ENCODE results near the gene IFI30.
A peak's percentile ranks its signal among the peaks of the same experiment; 100 is the strongest.

Gene IFI30

GRCh38 chr19:18171605-18172327 is 1.8 kb upstream of the IFI30 start:
- no peak for DNase-seq (ENCODE audit: low spot score)

- DNase-seq (ENCODE audit: low spot score): no peak
Observed at GRCh38 chr19:18172331-18173053, 1.1 kb upstream of the IFI30 start.

- DNase-seq (ENCODE audit: low spot score): no peak
Observed at GRCh38 chr19:18173054-18173571, 500 bp upstream of the IFI30 start.

GRCh38 chr19:18174983-18175382 is 1.4 kb downstream of the IFI30 start:
- no peak for DNase-seq (ENCODE audit: low spot score)

GRCh38 chr19:18176367-18177310 is 3.0 kb downstream of the IFI30 start:
- DNase-seq (ENCODE audit: low spot score): no peak

- no peak for DNase-seq (ENCODE audit: low spot score)
Observed at GRCh38 chr19:18179957-18180356, 6.3 kb downstream of the IFI30 start.

- no peak for DNase-seq (ENCODE audit: low spot score)
Observed at GRCh38 chr19:18183529-18183928, 9.9 kb downstream of the IFI30 start.

GRCh38 chr19:18185538-18185937 is 11.9 kb downstream of the IFI30 start:
- DNase-seq (ENCODE audit: low spot score): no peak

GRCh38 chr19:18190278-18190677 is 16.7 kb downstream of the IFI30 start:
- DNase-seq (ENCODE audit: low spot score): no peak

- DNase-seq (ENCODE audit: low spot score): no peak
Observed at GRCh38 chr19:18191640-18192062, 18.0 kb downstream of the IFI30 start.

- peak; percentile 100 for DNase-seq (ENCODE audit: low spot score)
Observed at GRCh38 chr19:18192673-18193387, 19.2 kb downstream of the IFI30 start, which contains the start of gene MPV17L2. Gene MPV17L2, plus strand, starts transcription at chr19:18193218. Its CDS starts 64 bp downstream, at chr19:18193282.

GRCh38 chr19:18193388-18194180 is 20.0 kb downstream of the IFI30 start:
- no peak for DNase-seq (ENCODE audit: low spot score)

GRCh38 chr19:18194181-18194530 is 20.5 kb downstream of the IFI30 start:
- DNase-seq (ENCODE audit: low spot score): no peak

- DNase-seq (ENCODE audit: low spot score): no peak
Observed at GRCh38 chr19:18194554-18195238, 21.1 kb downstream of the IFI30 start.

- no peak for DNase-seq (ENCODE audit: low spot score)
Observed at GRCh38 chr19:18196511-18196845, 22.9 kb downstream of the IFI30 start.

- DNase-seq (ENCODE audit: low spot score): no peak
Observed at GRCh38 chr19:18197306-18197705, 23.7 kb downstream of the IFI30 start.

- no peak for DNase-seq (ENCODE audit: low spot score)
Observed at GRCh38 chr19:18197941-18198340, 24.3 kb downstream of the IFI30 start.

- DNase-seq (ENCODE audit: low spot score): no peak
Observed at GRCh38 chr19:18198374-18198773, 24.8 kb downstream of the IFI30 start.

GRCh38 chr19:18202397-18202777 is 28.8 kb downstream of the IFI30 start:
- no peak for DNase-seq (ENCODE audit: low spot score)

GRCh38 chr19:18202778-18203407 is 29.3 kb downstream of the IFI30 start:
- DNase-seq (ENCODE audit: low spot score): no peak
